Smooth muscle cell of the coronary artery (primary cell): Measurements from ENCODE around the gene ARRDC2. TPM values are rescaled to one million over a fixed set of nuclear protein-coding genes. Genes with fewer than 3 reads are reported as not detected.

Experiments used
- total RNA-seq: library from RNA; depleted of rRNA; stranded (reverse); fragments of >200 nt; gene quantifications from 2 replicates; pipeline ENCODE4 v1.2.3, GENCODE V29; 2014; ENCODE audit warnings: low replicate concordance

ARRDC2 gene
- 4.2 and 5.9 TPM in 2 replicates for total RNA-seq

DNA sequence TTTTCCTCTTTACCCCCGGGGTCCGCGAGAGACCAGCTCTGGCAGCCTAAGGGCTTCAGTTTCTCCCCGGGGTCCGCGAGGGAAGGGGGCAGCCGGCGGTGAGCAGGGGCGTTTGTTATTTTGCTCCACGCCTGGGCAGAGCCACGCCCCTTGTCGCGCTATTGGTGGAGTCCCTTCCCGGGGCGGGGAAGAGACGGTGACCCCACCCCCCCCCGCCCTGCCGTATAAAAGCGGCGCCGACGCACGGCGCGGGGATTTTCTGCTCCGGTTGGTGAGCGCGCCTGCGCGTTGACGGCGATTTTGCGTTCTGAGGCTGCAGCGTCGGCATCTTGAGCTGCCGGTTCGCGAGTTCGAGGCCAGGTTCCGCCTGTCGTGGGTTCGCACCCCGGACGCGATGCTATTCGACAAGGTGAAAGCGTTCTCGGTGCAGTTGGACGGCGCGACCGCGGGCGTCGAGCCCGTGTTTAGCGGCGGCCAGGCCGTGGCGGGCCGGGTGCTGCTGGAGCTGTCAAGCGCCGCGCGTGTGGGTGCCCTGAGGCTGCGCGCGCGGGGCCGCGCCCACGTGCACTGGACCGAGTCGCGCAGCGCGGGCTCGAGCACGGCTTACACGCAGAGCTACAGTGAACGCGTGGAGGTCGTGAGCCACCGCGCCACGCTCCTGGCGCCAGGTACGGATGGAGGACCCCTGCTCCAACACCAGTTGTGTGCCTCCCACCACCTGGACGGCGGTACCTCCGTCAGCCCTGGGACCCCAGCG, at the start of gene ARRDC2:
Gene ARRDC2 (plus strand): TSS at position 254 of the 757 bp plus-strand sequence. CDS start 141 bp downstream, at position 395.

DNA sequence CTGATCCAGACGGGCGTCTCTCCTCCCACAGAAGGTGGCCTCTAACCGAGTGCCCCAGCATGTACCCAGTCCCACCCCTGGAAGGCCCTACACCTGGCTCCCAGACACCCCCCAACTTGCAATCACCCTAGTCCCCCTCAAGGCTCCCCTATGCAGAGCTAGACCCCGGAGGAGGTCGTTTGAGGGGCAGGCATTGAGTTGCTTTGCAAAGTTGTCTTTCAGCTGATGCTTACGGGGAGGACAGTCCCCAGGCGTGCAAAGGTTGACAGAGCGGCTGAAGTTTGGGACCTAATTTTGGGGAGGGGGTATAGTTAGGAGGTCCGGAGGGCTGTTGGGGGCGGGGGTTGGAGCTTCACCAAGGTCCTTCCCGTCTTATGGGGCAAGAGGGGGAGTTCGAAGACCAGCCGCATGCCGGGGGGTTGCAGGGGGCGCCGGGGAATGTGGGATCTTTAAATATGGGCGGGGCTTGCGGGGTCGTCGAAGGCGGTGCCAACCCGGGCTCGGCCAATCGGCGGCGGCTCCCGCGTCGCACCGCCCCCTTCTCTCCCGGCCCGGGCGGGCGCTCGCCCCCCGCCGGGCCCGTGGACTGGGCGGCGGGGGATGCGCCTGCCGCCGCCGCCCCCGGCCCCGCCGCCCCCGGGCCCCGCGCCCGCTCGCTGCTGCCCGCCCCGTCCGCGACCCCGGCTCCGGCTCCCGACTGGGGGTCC, 41.3 kb upstream of the ARRDC2 start, which contains the start of gene KCNN1:
Gene KCNN1 (plus strand): TSS at position 558 of the 707 bp plus-strand sequence. CDS start 6,782 bp downstream, outside the sequence.

Other genes starting within 250 kb of the ARRDC2 start
- gene B3GNT3, start 213.0 kb upstream of the ARRDC2 start, total RNA-seq = not detected in 2 replicates
- gene INSL3, start 186.7 kb upstream of the ARRDC2 start, total RNA-seq = not detected in 2 replicates
- 1.3 and 1.9 TPM in 2 replicates for gene JAK3, start 160.2 kb upstream of the ARRDC2 start, total RNA-seq
- 662 and 1,392 TPM in 2 replicates for gene RPL18A, start 148.3 kb upstream of the ARRDC2 start, total RNA-seq
- gene SLC5A5, start 136.2 kb upstream of the ARRDC2 start, total RNA-seq = not detected in 2 replicates
- gene CCDC124, start 75.2 kb upstream of the ARRDC2 start, total RNA-seq = 42.5 and 59.5 TPM in 2 replicates
- not detected in 2 replicates for gene KCNN1, start 41.1 kb upstream of the ARRDC2 start, total RNA-seq
- gene IL12RB1, start 78.8 kb downstream of the ARRDC2 start, total RNA-seq = 0.35 TPM in 1 of 2 replicates, not detected in the other
- 1.7 and 3.2 TPM in 2 replicates for gene MAST3, start 89.6 kb downstream of the ARRDC2 start, total RNA-seq
- gene PIK3R2, start 145.0 kb downstream of the ARRDC2 start, total RNA-seq = 6.9 and 8.5 TPM in 2 replicates
- 6.1 and 16.7 TPM in 2 replicates for gene IFI30, start 165.6 kb downstream of the ARRDC2 start, total RNA-seq
- gene MPV17L2, start 185.0 kb downstream of the ARRDC2 start, total RNA-seq = 3.3 and 11.6 TPM in 2 replicates
- 1.4 and 3.4 TPM in 2 replicates for gene RAB3A, start 195.9 kb downstream of the ARRDC2 start, total RNA-seq
- gene PDE4C, start 218.3 kb downstream of the ARRDC2 start, total RNA-seq = 1.6 and 2.1 TPM in 2 replicates